B cell (primary cell): ENCODE measurements around the gene SCAI. TPM values are rescaled to one million over a fixed set of nuclear protein-coding genes. Genes with fewer than 3 reads are reported as not detected.

Experiments
- ATAC-seq: fragments of 200-7000 bp; cut with Tn5 transposase; one replicate; pipeline ENCODE4 v1.10.0; 2021; ENCODE audit warnings: low read depth, mild to moderate bottlenecking, moderate number of reproducible peaks, moderate library complexity
- CTCF ChIA-PET: fragments of 350-600 bp; sonication (Branson Sonifier 250); formaldehyde crosslinking; loops from one replicate; lab custom pipeline; 2021; ENCODE audit warnings: antibody characterized with exemption, inconsistent platforms; lab: Charles Lee
- POLR2A ChIA-PET: fragments of 350-600 bp; sonication (Branson Sonifier 250); formaldehyde crosslinking; loops from one replicate; lab custom pipeline; 2021; ENCODE audit warnings: antibody characterized with exemption; lab: Charles Lee
- DNase-seq: peaks from one replicate; pipeline ENCODE4 v3.0.0; 2013
- H2AFZ ChIP-seq: 2 replicates; pipeline ENCODE4 v1.6.1; 2012; ENCODE audit warnings: mild to moderate bottlenecking, low read depth, low read length; ENCODE audit not compliant: insufficient read depth, poor library complexity, severe bottlenecking
- H3K27ac ChIP-seq, 2 donors: 1 replicate in 1 of 2; 2 replicates in 1 of 2; pipeline ENCODE4 v1.5.1; 2012 to 2013; ENCODE audit warnings: low read length in 2 of 2, mild to moderate bottlenecking in 2 of 2, moderate library complexity in 1 of 2
- H3K27me3 ChIP-seq, 4 experiments: fragments of 200-600 bp in 1 of 4; sonication (generic) in 1 of 4; replicated peaks in 1 of 4; 1 replicate in 2 of 4; 2 replicates in 2 of 4; pipeline versions ENCODE4 v1.6.1 to v1.7.0; 2013 to 2016; ENCODE audit warnings: low read length in 3 of 4, mild to moderate bottlenecking in 2 of 4, mixed read lengths in 1 of 4, moderate library complexity in 1 of 4; ENCODE audit not compliant: insufficient read depth in 4 of 4, control insufficient read depth in 3 of 4; ENCODE audit errors: control extremely low read depth in 1 of 4
- H3K36me3 ChIP-seq, 2 experiments: replicated peaks in 1 of 2; 1 replicate in 1 of 2; 2 replicates in 1 of 2; pipeline versions ENCODE4 v1.6.1 to v1.7.1; 2013; ENCODE audit warnings: low read length in 1 of 2; ENCODE audit not compliant: insufficient read depth in 2 of 2, control insufficient read depth in 1 of 2; ENCODE audit errors: control extremely low read depth in 1 of 2, extremely low read depth in 1 of 2
- H3K4me1 ChIP-seq, 2 donors: fragments of 200-600 bp in 1 of 2; sonication (generic) in 1 of 2; 1 replicate in 1 of 2; 2 replicates in 1 of 2; pipeline versions ENCODE4 v1.5.1 to v1.6.1; 2013 to 2017; ENCODE audit warnings: low read length in 2 of 2; ENCODE audit not compliant: control insufficient read depth in 2 of 2, insufficient read depth in 2 of 2
- H3K4me2 ChIP-seq: replicated peaks from 2 replicates; pipeline ENCODE3; 2012; ENCODE audit warnings: mild to moderate bottlenecking, low read depth, low read length; ENCODE audit not compliant: poor library complexity, severe bottlenecking
- H3K4me3 ChIP-seq, 5 experiments: fragments of 200-600 bp in 1 of 5; sonication (generic) in 1 of 5; 1 replicate in 3 of 5; 2 replicates in 2 of 5; pipeline versions ENCODE4 v1.5.1 to v1.7.0; 2011 to 2016; ENCODE audit warnings: low read length in 4 of 5, mild to moderate bottlenecking in 4 of 5, low read depth in 2 of 5, control low read depth in 1 of 5, moderate library complexity in 1 of 5; ENCODE audit not compliant: insufficient read depth in 1 of 5; ENCODE audit errors: control extremely low read depth in 1 of 5, extremely low read depth in 1 of 5
- H3K79me2 ChIP-seq: fragments of 200-600 bp; sonication (generic); one replicate; pipeline ENCODE4 v1.6.0; 2016; ENCODE audit warnings: low read length; ENCODE audit not compliant: control insufficient read depth, insufficient read depth
- H3K9ac ChIP-seq: fragments of 200-600 bp; sonication (generic); 2 replicates; pipeline ENCODE4 v1.6.1; 2017; ENCODE audit warnings: mild to moderate bottlenecking, low read length, moderate library complexity
- H3K9me3 ChIP-seq, 3 donors: one replicate each; pipeline versions ENCODE4 v1.6.1 to v1.7.1; 2013; ENCODE audit warnings: low read length in 2 of 3; ENCODE audit not compliant: control insufficient read depth in 2 of 3, insufficient read depth in 1 of 3; ENCODE audit errors: control extremely low read depth in 1 of 3
- H4K20me1 ChIP-seq: 2 replicates; pipeline ENCODE4 v1.6.0; 2012; ENCODE audit warnings: mild to moderate bottlenecking, low read length; ENCODE audit not compliant: insufficient read depth, control insufficient read depth, poor library complexity, severe bottlenecking
- H3K27ac Mint-ChIP-seq: one replicate; pipeline ENCODE4 v1.8.0; 2021; ENCODE audit warnings: mixed read lengths
- H3K27me3 Mint-ChIP-seq: one replicate; pipeline ENCODE4 v1.8.0; 2021; ENCODE audit warnings: mixed read lengths
- H3K4me1 Mint-ChIP-seq: one replicate; pipeline ENCODE4 v1.8.0; 2021; ENCODE audit warnings: mixed read lengths
- H3K4me3 Mint-ChIP-seq: one replicate; pipeline ENCODE4 v1.8.0; 2021; ENCODE audit warnings: mixed read lengths
- H3K9me3 Mint-ChIP-seq: one replicate; pipeline ENCODE4 v1.8.0; 2022; ENCODE audit warnings: mixed read lengths; ENCODE audit not compliant: insufficient read depth
- EZH2 ChIP-seq: IDR thresholded peaks from 2 replicates; pipeline ENCODE4 v1.6.1; 2012; ENCODE audit warnings: borderline replicate concordance, low read depth, mild to moderate bottlenecking, moderate library complexity, low read length; ENCODE audit not compliant: insufficient read depth, poor library complexity, severe bottlenecking
- WGBS: methylation state at CpG from one replicate; pipeline ENCODE4 v1.1.5; 2013; ENCODE audit warnings: missing lambda C conversion rate; ENCODE audit not compliant: insufficient coverage; 5-methylcytosine and 5-hydroxymethylcytosine counted together
- intact Hi-C: fragments of 100-400 bp; cut with micrococcal nuclease; formaldehyde crosslinking; loops from one replicate; pipeline ENCODE4 v1.10.0; 2022
- polyA plus RNA-seq: library from polyadenylated mRNA; depleted of rRNA; stranded (reverse); fragments of >200 nt; gene quantifications from 2 replicates; pipeline ENCODE4 v1.2.3, GENCODE V29; 2012
- total RNA-seq, 2 donors: library from RNA; stranded (reverse); fragments of 120-200 nt in 1 of 2; gene quantifications; 1 replicate in 1 of 2; 2 replicates in 1 of 2; pipeline versions ENCODE4 v1.2.3 to v1.2.4, GENCODE V29; 2013 to 2022
- TF ChIP-seq, protein P1 (sequence below): fragments of 200-600 bp; IDR thresholded peaks from one replicate; pipeline ENCODE4 v1.8.0; 2022; ENCODE audit warnings: antibody characterized with exemption, mild to moderate bottlenecking

Gene SCAI
- total and polyA plus RNA-seq, 2 donors (not counting 1 experiment from before 2014, with no cell fraction given) = 3.8 to 19.8 TPM

DNA sequence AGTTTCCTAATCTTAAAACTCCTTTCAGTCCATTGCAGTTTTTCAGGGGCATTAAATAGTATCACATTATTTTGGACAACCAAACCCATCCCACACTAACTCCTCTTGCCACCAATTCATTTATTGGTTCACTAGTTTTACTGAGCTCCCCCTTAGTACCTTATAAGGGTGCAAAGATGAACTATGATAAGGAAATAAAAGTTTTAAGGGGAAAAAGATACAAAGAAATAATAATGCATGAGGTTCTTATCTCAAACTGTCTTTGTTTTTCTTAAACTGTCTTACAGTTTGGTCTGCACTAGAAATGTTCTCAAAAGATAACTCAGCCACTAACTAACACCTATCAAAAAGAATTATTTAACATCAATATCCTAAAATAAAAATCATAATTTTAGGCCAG is 8.4 kb downstream of the SCAI start:
- peaks cover 2% of the 10 kb centered on the region for H3K4me1 Mint-ChIP-seq
- no peak overlapping the region for H3K4me3 Mint-ChIP-seq
- Histone ChIP-seq H3K9ac (no peak overlapping the region), H3K9me3 (no peaks in the 10 kb centered on the region), H3K4me3 (no peak overlapping the region), H3K4me2 (no peak overlapping the region), H4K20me1 (no peaks in the 10 kb centered on the region), H3K36me3 (no peaks in the 10 kb centered on the region), H2AFZ (no peak overlapping the region), H3K27ac (no peak overlapping the region), H3K27me3 (no peaks in the 10 kb centered on the region), H3K4me1 (no peaks in the 10 kb centered on the region), H3K79me2 (peaks cover 51% of the 10 kb centered on the region)
- no peaks in the 10 kb centered on the region for H3K27me3 Mint-ChIP-seq
- intact Hi-C loops = no loop called here
- ChIA-PET CTCF (no interaction called here), POLR2A (no interaction called here)
- TF ChIP-seq, protein P1, sequence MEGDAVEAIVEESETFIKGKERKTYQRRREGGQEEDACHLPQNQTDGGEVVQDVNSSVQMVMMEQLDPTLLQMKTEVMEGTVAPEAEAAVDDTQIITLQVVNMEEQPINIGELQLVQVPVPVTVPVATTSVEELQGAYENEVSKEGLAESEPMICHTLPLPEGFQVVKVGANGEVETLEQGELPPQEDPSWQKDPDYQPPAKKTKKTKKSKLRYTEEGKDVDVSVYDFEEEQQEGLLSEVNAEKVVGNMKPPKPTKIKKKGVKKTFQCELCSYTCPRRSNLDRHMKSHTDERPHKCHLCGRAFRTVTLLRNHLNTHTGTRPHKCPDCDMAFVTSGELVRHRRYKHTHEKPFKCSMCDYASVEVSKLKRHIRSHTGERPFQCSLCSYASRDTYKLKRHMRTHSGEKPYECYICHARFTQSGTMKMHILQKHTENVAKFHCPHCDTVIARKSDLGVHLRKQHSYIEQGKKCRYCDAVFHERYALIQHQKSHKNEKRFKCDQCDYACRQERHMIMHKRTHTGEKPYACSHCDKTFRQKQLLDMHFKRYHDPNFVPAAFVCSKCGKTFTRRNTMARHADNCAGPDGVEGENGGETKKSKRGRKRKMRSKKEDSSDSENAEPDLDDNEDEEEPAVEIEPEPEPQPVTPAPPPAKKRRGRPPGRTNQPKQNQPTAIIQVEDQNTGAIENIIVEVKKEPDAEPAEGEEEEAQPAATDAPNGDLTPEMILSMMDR = no peak
- TF ChIP-seq EZH2 = no peak
- no peak for ATAC-seq
- no peak for DNase-seq
- no peak overlapping the region for H3K27ac Mint-ChIP-seq
- H3K9me3 Mint-ChIP-seq = no peaks in the 10 kb centered on the region

DNA sequence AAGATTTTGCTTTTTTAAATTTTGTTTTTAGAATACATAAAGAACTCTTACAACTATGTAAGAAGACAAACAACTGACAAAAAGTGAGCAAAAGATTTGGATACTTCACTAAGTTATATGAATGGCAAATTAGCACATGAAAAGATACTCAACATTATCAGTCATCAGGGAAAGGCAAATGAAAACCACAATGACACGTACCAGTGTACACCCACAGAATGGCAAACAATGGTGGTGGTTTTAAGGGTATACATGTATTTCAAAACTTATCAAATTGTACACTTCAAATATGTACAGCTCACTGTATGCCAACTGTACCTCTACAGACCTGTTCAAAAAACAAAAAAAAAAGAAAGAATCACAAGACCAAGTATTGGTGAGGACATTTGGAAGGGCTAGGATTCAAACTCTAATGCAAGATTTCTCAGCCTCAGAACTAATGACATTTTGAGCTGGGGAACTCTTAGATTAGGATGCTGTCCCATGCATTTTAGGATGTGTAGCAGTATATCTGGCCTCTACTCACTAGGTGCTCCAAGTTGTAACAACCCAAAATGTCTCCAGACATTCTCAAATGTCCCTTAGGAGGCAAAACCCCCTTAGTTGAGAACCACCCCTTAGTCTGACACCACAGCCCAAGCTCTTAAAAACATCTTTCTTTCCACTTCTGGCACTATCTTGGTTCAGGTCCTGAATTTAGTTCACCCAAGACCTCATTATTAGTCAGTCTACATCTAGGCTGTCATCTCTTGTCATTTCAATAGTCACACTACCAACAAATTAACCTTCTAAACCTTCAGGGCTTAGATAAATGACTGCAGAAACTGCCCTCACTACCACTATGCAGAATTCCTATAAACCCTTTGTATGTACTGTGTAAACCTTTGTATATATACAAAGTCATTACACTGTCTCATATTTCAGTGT is 9.7 kb downstream of the SCAI start:
- TF ChIP-seq EZH2 = no peak
- TF ChIP-seq, protein P1 = no peak
- Histone ChIP-seq H3K27ac (no peak overlapping the region), H3K79me2 (peaks cover 42% of the 10 kb centered on the region), H3K4me1 (no peaks in the 10 kb centered on the region), H3K9me3 (no peaks in the 10 kb centered on the region), H3K27me3 (no peaks in the 10 kb centered on the region), H3K4me3 (no peak overlapping the region), H3K9ac (no peak overlapping the region), H2AFZ (no peak overlapping the region), H3K36me3 (no peaks in the 10 kb centered on the region), H4K20me1 (no peaks in the 10 kb centered on the region), H3K4me2 (no peak overlapping the region)
- Mint-ChIP-seq H3K9me3 (no peaks in the 10 kb centered on the region), H3K4me3 (no peak overlapping the region), H3K4me1 (no peaks in the 10 kb centered on the region), H3K27ac (no peak overlapping the region), H3K27me3 (no peaks in the 10 kb centered on the region)
- CTCF ChIA-PET = no interaction called here
- WGBS = no CpG with 5 or more reads among the region's 1 CpG
- DNase-seq = no peak
- POLR2A ChIA-PET = no interaction called here
- no peak for ATAC-seq
- intact Hi-C loops = no loop called here
